OCI-M1 (cell line): ENCODE measurements around the gene CTU1.

Experiments used
- DNase-seq: peaks from one replicate; lab custom pipeline; 2025; lab: John Stamatoyannopoulos, UW

Gene CTU1

GRCh38 chr19:51102991-51103390 lies 5.2 kb downstream of the CTU1 start:
- no peak for DNase-seq

GRCh38 chr19:51101171-51101865 lies 6.9 kb downstream of the CTU1 start:
- no peak for DNase-seq

- DNase-seq: no peak
Observed at GRCh38 chr19:51100601-51101000, 7.6 kb downstream of the CTU1 start.

- no peak for DNase-seq
Observed at GRCh38 chr19:51099047-51099382, 9.2 kb downstream of the CTU1 start.

- no peak for DNase-seq
Observed at GRCh38 chr19:51098365-51099046, 9.7 kb downstream of the CTU1 start.

- DNase-seq: no peak
Observed at GRCh38 chr19:51097796-51098195, 10.4 kb downstream of the CTU1 start.

- DNase-seq: peak; percentile 57
Observed at GRCh38 chr19:51097166-51097738, 11.0 kb downstream of the CTU1 start.

GRCh38 chr19:51096473-51097165 lies 11.6 kb downstream of the CTU1 start:
- DNase-seq: peak; percentile 28

- DNase-seq: peak; percentile 52
Observed at GRCh38 chr19:51094696-51095279, 13.4 kb downstream of the CTU1 start.

- DNase-seq: no peak
Observed at GRCh38 chr19:51093510-51094345, 14.5 kb downstream of the CTU1 start.

GRCh38 chr19:51093101-51093500 lies 15.1 kb downstream of the CTU1 start:
- no peak for DNase-seq

GRCh38 chr19:51091895-51092873 lies 16.0 kb downstream of the CTU1 start:
- DNase-seq: no peak

GRCh38 chr19:51091126-51091525 lies 17.1 kb downstream of the CTU1 start:
- no peak for DNase-seq

GRCh38 chr19:51090471-51090870 lies 17.7 kb downstream of the CTU1 start:
- DNase-seq: no peak

GRCh38 chr19:51089786-51090185 lies 18.4 kb downstream of the CTU1 start:
- DNase-seq: no peak

- no peak for DNase-seq
Observed at GRCh38 chr19:51086153-51086850, 21.9 kb downstream of the CTU1 start.

- DNase-seq: no peak
Observed at GRCh38 chr19:51084505-51084904, 23.7 kb downstream of the CTU1 start.

GRCh38 chr19:51083783-51084182 lies 24.4 kb downstream of the CTU1 start:
- DNase-seq: no peak

GRCh38 chr19:51083181-51083580 lies 25.0 kb downstream of the CTU1 start:
- DNase-seq: no peak

- DNase-seq: no peak
Observed at GRCh38 chr19:51082611-51083010, 25.6 kb downstream of the CTU1 start, which contains the start of gene KLK14. Gene KLK14, minus strand, starts transcription at chr19:51082887. Its CDS starts 273 bp downstream, at chr19:51082614.
